IMR-90 (cell line): Measurements from ENCODE around the gene GRM4. TPM values are rescaled to one million over a fixed set of nuclear protein-coding genes. Genes with fewer than 3 reads are reported as not detected.

ENCODE experiments used
- ATAC-seq: fragments of 200-7000 bp; cut with Tn5 transposase; 2 replicates; pipeline ENCODE4 v1.9.1; 2020; ENCODE audit warnings: low read depth, mild to moderate bottlenecking, moderate library complexity
- BruUV-seq: library from RNA; stranded (reverse); fragments of 400-500 nt; replicated peaks from 2 replicates; lab custom pipeline; 2021; lab: Mats Ljungman, UMichigan
- CTCF ChIA-PET: fragments of 300-600 bp; formaldehyde crosslinking; extraction: SDS; loops from one replicate; lab custom pipeline; 2021; ENCODE audit warnings: antibody characterized with exemption; lab: Yijun Ruan, JAX
- POLR2A ChIA-PET: fragments of 300-600 bp; sonication (Branson Sonifier 250); formaldehyde crosslinking; loops from one replicate; lab custom pipeline; 2022; ENCODE audit warnings: antibody characterized with exemption; ENCODE audit not compliant: unreplicated experiment; lab: Charles Lee
- DNase-seq: peaks from one replicate; pipeline ENCODE4 v3.0.0; 2013
- H2AFZ ChIP-seq: replicated peaks from 2 replicates; pipeline ENCODE3; 2013; ENCODE audit warnings: low read length, mild to moderate bottlenecking; ENCODE audit not compliant: poor library complexity
- H2AK5ac ChIP-seq: 2 replicates; pipeline ENCODE4 v1.6.1; 2013; ENCODE audit warnings: low read depth, low read length, inconsistent platforms
- H2AK9ac ChIP-seq: replicated peaks from 2 replicates; pipeline ENCODE3; 2013; ENCODE audit warnings: mild to moderate bottlenecking, low read depth, low read length, moderate library complexity; ENCODE audit not compliant: poor library complexity
- H2BK120ac ChIP-seq: 2 replicates; pipeline ENCODE4 v1.6.1; 2013; ENCODE audit warnings: low read depth, low read length, inconsistent platforms
- H2BK15ac ChIP-seq: 3 replicates; pipeline ENCODE4 v1.6.1; 2013; ENCODE audit warnings: low read depth, low read length, inconsistent platforms
- H2BK20ac ChIP-seq: 2 replicates; pipeline ENCODE4 v1.6.1; 2013; ENCODE audit warnings: low read depth, mild to moderate bottlenecking, inconsistent platforms, low read length, moderate library complexity
- H2BK5ac ChIP-seq: 2 replicates; pipeline ENCODE4 v1.6.1; 2013; ENCODE audit warnings: mild to moderate bottlenecking, low read depth, low read length, inconsistent platforms; ENCODE audit not compliant: poor library complexity, severe bottlenecking
- H3K14ac ChIP-seq: replicated peaks from 2 replicates; pipeline ENCODE4 v1.6.1; 2013; ENCODE audit warnings: low read depth, low read length, inconsistent platforms
- H3K18ac ChIP-seq: 2 replicates; pipeline ENCODE4 v1.6.1; 2013; ENCODE audit warnings: low read depth, low read length, control low read depth
- H3K23ac ChIP-seq: 2 replicates; pipeline ENCODE4 v1.6.1; 2013; ENCODE audit warnings: low read depth, low read length, inconsistent platforms
- H3K27ac ChIP-seq: 2 replicates; pipeline ENCODE4 v1.5.1; 2013; ENCODE audit warnings: mild to moderate bottlenecking, control low read depth, low read length; ENCODE audit not compliant: insufficient read depth
- H3K27me3 ChIP-seq: 2 replicates; pipeline ENCODE4 v1.6.1; 2013; ENCODE audit warnings: low read length; ENCODE audit not compliant: control insufficient read depth, insufficient read depth
- H3K36me3 ChIP-seq: 2 replicates; pipeline ENCODE4 v1.6.1; 2013; ENCODE audit warnings: low read length, mixed read lengths; ENCODE audit not compliant: control insufficient read depth, insufficient read depth
- H3K4ac ChIP-seq: 2 replicates; pipeline ENCODE4 v1.6.1; 2013; ENCODE audit warnings: low read depth, low read length, inconsistent platforms
- H3K4me1 ChIP-seq: 2 replicates; pipeline ENCODE4 v1.6.1; 2013; ENCODE audit warnings: low read length, mixed read lengths; ENCODE audit not compliant: control insufficient read depth, insufficient read depth
- H3K4me2 ChIP-seq: 2 replicates; pipeline ENCODE4 v1.6.1; 2013; ENCODE audit warnings: low read depth, mild to moderate bottlenecking, control low read depth, low read length, moderate library complexity
- H3K4me3 ChIP-seq: 2 replicates; pipeline ENCODE4 v1.5.1; 2013; ENCODE audit warnings: low read depth, mild to moderate bottlenecking, control low read depth, low read length, moderate library complexity; ENCODE audit not compliant: insufficient read depth
- H3K56ac ChIP-seq: 2 replicates; pipeline ENCODE4 v1.6.1; 2013; ENCODE audit warnings: low read length, inconsistent platforms; ENCODE audit not compliant: insufficient read depth; ENCODE audit errors: extremely low read depth
- H3K79me1 ChIP-seq, 2 experiments: 2 replicates each; pipeline ENCODE4 v1.6.1; 2013; ENCODE audit warnings: low read length in 2 of 2, inconsistent platforms in 1 of 2, low read depth in 1 of 2
- H3K9ac ChIP-seq: 2 replicates; pipeline ENCODE4 v1.6.1; 2013; ENCODE audit warnings: low read depth, low read length, control low read depth
- H3K9me1 ChIP-seq: 2 replicates; pipeline ENCODE4 v1.6.1; 2013; ENCODE audit warnings: low read length, inconsistent platforms; ENCODE audit not compliant: insufficient read depth
- H3K9me3 ChIP-seq: 2 replicates; pipeline ENCODE4 v1.6.1; 2013; ENCODE audit warnings: low read length; ENCODE audit not compliant: control insufficient read depth, insufficient read depth
- H4K20me1 ChIP-seq: 2 replicates; pipeline ENCODE4 v1.6.1; 2013; ENCODE audit warnings: low read length, inconsistent platforms; ENCODE audit not compliant: insufficient read depth
- H4K5ac ChIP-seq: 2 replicates; pipeline ENCODE4 v1.6.1; 2013; ENCODE audit warnings: mild to moderate bottlenecking, low read depth, low read length, control low read depth
- H4K8ac ChIP-seq, 2 experiments: 2 replicates each; pipeline ENCODE4 v1.6.1; 2013; ENCODE audit warnings: low read depth in 2 of 2, low read length in 2 of 2, control low read depth in 1 of 2, inconsistent platforms in 1 of 2
- H4K91ac ChIP-seq: 2 replicates; pipeline ENCODE4 v1.6.1; 2013; ENCODE audit warnings: low read depth, low read length, inconsistent platforms; ENCODE audit not compliant: insufficient read depth
- BHLHE40 ChIP-seq: fragments of 150-350 bp; IDR thresholded peaks from 2 replicates; pipeline ENCODE4 v1.6.1; 2016; ENCODE audit warnings: mild to moderate bottlenecking, low read depth, low read length
- CEBPB ChIP-seq: IDR thresholded peaks from 2 replicates; pipeline ENCODE4 v1.6.1; 2012; ENCODE audit warnings: low read depth, low read length, improper control_type of control experiment
- MAFK ChIP-seq: IDR thresholded peaks from 2 replicates; pipeline ENCODE4 v1.6.1; 2012; ENCODE audit warnings: low read depth, low read length, improper control_type of control experiment
- MAZ ChIP-seq: IDR thresholded peaks from 2 replicates; pipeline ENCODE4 v1.6.1; 2012; ENCODE audit warnings: low read depth, mild to moderate bottlenecking, low read length, improper control_type of control experiment, moderate library complexity, borderline replicate concordance
- MXI1 ChIP-seq: IDR thresholded peaks from 2 replicates; pipeline ENCODE4 v1.6.1; 2012; ENCODE audit warnings: low read depth, mild to moderate bottlenecking, low read length, moderate library complexity, borderline replicate concordance
- NFE2L2 ChIP-seq: fragments of 150-350 bp; IDR thresholded peaks from 2 replicates; pipeline ENCODE4 v1.6.1; 2016; ENCODE audit warnings: low read depth, mild to moderate bottlenecking, low read length
- RAD21 ChIP-seq: IDR thresholded peaks from 2 replicates; pipeline ENCODE4 v1.6.1; 2012; ENCODE audit warnings: low read length, improper control_type of control experiment
- RCOR1 ChIP-seq: IDR thresholded peaks from 2 replicates; pipeline ENCODE4 v1.6.1; 2012; ENCODE audit warnings: mild to moderate bottlenecking, low read length, improper control_type of control experiment; ENCODE audit not compliant: insufficient replicate concordance
- SMC3 ChIP-seq: fragments of 150-350 bp; IDR thresholded peaks from 2 replicates; pipeline ENCODE4 v1.6.1; 2016; ENCODE audit warnings: low read depth, mild to moderate bottlenecking, antibody characterized with exemption, low read length, moderate library complexity
- WGBS, 2 experiments: methylation state at CpG; one replicate each; pipeline versions ENCODE4 v1.1.5 to v1.1.7; 2013; ENCODE audit warnings: missing lambda C conversion rate in 2 of 2; ENCODE audit not compliant: insufficient read length in 1 of 2; ENCODE audit errors: extremely low coverage in 2 of 2; 5-methylcytosine and 5-hydroxymethylcytosine counted together
- dilution Hi-C: fragments of 300-500 bp; cut with HindIII; formaldehyde crosslinking; loops from one replicate; pipeline ENCODE4 v1.14.3; 2018; ENCODE audit warnings: low sequenced_read_pairs; ENCODE audit not compliant: unreplicated experiment
- in situ Hi-C: fragments of 300-500 bp; cut with MboI; formaldehyde crosslinking; loops from 3 replicates; pipeline ENCODE4 v1.14.3; 2019; ENCODE audit warnings: low sequenced_read_pairs, inconsistent platforms, mixed read lengths
- intact Hi-C: fragments of 100-400 bp; cut with micrococcal nuclease; formaldehyde crosslinking; loops from 2 replicates; pipeline ENCODE4 v1.10.0; 2022
- polyA plus RNA-seq, 3 experiments: library from polyadenylated mRNA; depleted of rRNA; stranded (reverse); fragments of >200 nt; gene quantifications; 2 replicates each; pipeline ENCODE4 v1.2.3, GENCODE V29; 2012; ENCODE audit warnings: low replicate concordance in 1 of 3
- total RNA-seq: library from RNA; depleted of rRNA; stranded (reverse); fragments of >200 nt; gene quantifications from 2 replicates; pipeline ENCODE4 v1.2.3, GENCODE V29; 2012
- TF ChIP-seq, protein P1 (sequence below): conservative IDR thresholded peaks from 2 replicates; pipeline ENCODE4 v1.5.1; 2012; ENCODE audit warnings: mild to moderate bottlenecking, low read depth, low read length, improper control_type of control experiment
- TF ChIP-seq, protein P2 (sequence below): fragments of 150-350 bp; IDR thresholded peaks from 2 replicates; pipeline ENCODE4 v1.6.1; 2017; ENCODE audit warnings: mild to moderate bottlenecking, antibody characterized with exemption, low read length, low read depth
- TF ChIP-seq, protein P3 (sequence below): fragments of 150-350 bp; IDR thresholded peaks from 2 replicates; pipeline ENCODE4 v1.6.1; 2016; ENCODE audit warnings: low read depth, mild to moderate bottlenecking, low read length, moderate library complexity, borderline replicate concordance

GRM4 gene
- total and polyA plus RNA-seq, 2 of the 4 experiments (the other 2 are of a cell fraction), result 0.02 TPM; not detected in 1

DNA sequence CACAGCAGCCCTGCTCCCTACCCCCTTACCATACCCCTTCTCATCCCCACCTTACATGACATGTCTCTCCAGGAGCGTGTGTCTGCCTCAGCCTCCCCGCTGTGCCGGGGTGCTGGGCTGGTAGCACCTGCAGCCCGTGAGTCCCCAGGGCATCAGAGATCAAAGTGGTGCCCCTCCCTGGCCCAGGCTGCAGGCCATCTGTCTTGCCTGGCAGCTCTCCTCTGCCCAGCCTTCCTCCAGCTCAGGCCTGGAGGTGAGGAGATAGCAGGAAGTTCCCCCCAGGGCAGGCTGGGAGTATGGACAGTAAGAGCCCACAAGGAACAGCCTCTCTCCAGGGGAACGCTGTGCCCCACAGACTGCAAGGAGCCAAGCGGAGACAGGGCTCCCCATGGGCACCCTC is 35.3 kb downstream of the GRM4 start:
- peaks cover 37% of the 10 kb centered on the region for H3K27me3 ChIP-seq
- dilution Hi-C loops, result no loop called here
- no peak overlapping the region for H3K18ac ChIP-seq

More for the DNA sequence above, 35.3 kb downstream of the GRM4 start:
- BruUV-seq, result no TSS peak
- Histone ChIP-seq H3K56ac (no peak overlapping the region), H3K4me1 (no peaks in the 10 kb centered on the region), H3K14ac (no peak overlapping the region), H2BK15ac (no peak overlapping the region), H4K5ac (no peak overlapping the region), H3K23ac (no peak overlapping the region), H3K4me3 (no peak overlapping the region), H3K36me3 (no peaks in the 10 kb centered on the region), H4K8ac (no peak overlapping the region), H3K4me2 (no peak overlapping the region), H3K9ac (no peak overlapping the region), H2BK20ac (no peak overlapping the region), H3K27ac (no peak overlapping the region), H3K79me1 (no peaks in the 10 kb centered on the region), H3K4ac (no peak overlapping the region), H3K9me3 (no peaks in the 10 kb centered on the region), H2AK9ac (no peak overlapping the region), H2AK5ac (no peak overlapping the region), H4K91ac (no peak overlapping the region), H2BK5ac (no peak overlapping the region), H2BK120ac (no peak overlapping the region), H4K20me1 (no peaks in the 10 kb centered on the region; the same call in 1 of the 2 replicates), H2AFZ (no peak overlapping the region), H3K9me1 (no peaks in the 10 kb centered on the region)
- in situ Hi-C loops, result no loop called here
- WGBS, 2 experiments, result 43% methylated on average over 3 of the region's 6 CpGs; no CpG with 5 or more reads in 1 of the 2 experiments
- ChIA-PET CTCF (no interaction called here), POLR2A (no interaction called here)
- DNase-seq (no peak), ATAC-seq (no peak)
- TF ChIP-seq BHLHE40 (no peak), RAD21 (no peak), MAFK (no peak), MXI1 (no peak), MAZ (no peak), NFE2L2 (no peak), CEBPB (no peak), RCOR1 (no peak), SMC3 (no peak)
- TF ChIP-seq, protein P1, sequence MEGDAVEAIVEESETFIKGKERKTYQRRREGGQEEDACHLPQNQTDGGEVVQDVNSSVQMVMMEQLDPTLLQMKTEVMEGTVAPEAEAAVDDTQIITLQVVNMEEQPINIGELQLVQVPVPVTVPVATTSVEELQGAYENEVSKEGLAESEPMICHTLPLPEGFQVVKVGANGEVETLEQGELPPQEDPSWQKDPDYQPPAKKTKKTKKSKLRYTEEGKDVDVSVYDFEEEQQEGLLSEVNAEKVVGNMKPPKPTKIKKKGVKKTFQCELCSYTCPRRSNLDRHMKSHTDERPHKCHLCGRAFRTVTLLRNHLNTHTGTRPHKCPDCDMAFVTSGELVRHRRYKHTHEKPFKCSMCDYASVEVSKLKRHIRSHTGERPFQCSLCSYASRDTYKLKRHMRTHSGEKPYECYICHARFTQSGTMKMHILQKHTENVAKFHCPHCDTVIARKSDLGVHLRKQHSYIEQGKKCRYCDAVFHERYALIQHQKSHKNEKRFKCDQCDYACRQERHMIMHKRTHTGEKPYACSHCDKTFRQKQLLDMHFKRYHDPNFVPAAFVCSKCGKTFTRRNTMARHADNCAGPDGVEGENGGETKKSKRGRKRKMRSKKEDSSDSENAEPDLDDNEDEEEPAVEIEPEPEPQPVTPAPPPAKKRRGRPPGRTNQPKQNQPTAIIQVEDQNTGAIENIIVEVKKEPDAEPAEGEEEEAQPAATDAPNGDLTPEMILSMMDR, result no peak
- TF ChIP-seq, protein P2, sequence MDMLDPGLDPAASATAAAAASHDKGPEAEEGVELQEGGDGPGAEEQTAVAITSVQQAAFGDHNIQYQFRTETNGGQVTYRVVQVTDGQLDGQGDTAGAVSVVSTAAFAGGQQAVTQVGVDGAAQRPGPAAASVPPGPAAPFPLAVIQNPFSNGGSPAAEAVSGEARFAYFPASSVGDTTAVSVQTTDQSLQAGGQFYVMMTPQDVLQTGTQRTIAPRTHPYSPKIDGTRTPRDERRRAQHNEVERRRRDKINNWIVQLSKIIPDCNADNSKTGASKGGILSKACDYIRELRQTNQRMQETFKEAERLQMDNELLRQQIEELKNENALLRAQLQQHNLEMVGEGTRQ, result no peak
- TF ChIP-seq, protein P3, sequence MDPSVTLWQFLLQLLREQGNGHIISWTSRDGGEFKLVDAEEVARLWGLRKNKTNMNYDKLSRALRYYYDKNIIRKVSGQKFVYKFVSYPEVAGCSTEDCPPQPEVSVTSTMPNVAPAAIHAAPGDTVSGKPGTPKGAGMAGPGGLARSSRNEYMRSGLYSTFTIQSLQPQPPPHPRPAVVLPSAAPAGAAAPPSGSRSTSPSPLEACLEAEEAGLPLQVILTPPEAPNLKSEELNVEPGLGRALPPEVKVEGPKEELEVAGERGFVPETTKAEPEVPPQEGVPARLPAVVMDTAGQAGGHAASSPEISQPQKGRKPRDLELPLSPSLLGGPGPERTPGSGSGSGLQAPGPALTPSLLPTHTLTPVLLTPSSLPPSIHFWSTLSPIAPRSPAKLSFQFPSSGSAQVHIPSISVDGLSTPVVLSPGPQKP, result no peak
- intact Hi-C loops, result no loop called here
